KOPT-K1 (cell line): Measurements from ENCODE around the gene MAGEB10.
"Not testable (repeated sequence)": the region's sequence is repeated elsewhere in the genome, so short reads cannot be mapped to it uniquely, and the experiment has no call there.

Experiments used
- H3K27ac ChIP-seq: fragments of 200-600 bp; sonication (generic); 2 replicates; pipeline ENCODE4 v1.5.1; 2016; ENCODE audit warnings: antibody characterized with exemption, mild to moderate bottlenecking, low read depth, low read length; ENCODE audit not compliant: poor library complexity, severe bottlenecking
- H3K36me3 ChIP-seq: fragments of 200-600 bp; sonication (generic); 2 replicates; pipeline ENCODE4 v1.5.1; 2017; ENCODE audit warnings: antibody characterized with exemption, mild to moderate bottlenecking, low read length, moderate library complexity; ENCODE audit not compliant: insufficient read depth
- H3K9me3 ChIP-seq: fragments of 200-600 bp; sonication (generic); 2 replicates; pipeline ENCODE4 v1.5.1; 2017; ENCODE audit warnings: antibody characterized with exemption, low read length, mild to moderate bottlenecking; ENCODE audit not compliant: insufficient read depth, poor library complexity, severe bottlenecking

The MAGEB10 gene, protein sequence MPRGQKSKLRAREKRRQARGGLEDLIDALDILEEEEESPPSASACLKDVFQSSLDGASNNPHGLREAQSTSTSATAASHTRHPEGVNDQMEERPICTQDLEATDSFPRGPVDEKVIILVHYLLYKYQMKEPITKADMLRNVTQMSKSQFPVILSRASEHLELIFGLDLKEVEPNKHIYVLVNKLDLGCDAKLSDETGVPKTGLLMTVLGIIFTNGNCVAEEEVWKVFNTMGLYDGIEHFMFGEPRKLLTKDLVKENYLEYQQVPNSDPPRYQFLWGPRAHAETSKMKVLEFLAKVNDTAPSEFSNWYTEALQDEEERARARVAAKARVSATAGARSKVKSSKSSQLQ

DNA sequence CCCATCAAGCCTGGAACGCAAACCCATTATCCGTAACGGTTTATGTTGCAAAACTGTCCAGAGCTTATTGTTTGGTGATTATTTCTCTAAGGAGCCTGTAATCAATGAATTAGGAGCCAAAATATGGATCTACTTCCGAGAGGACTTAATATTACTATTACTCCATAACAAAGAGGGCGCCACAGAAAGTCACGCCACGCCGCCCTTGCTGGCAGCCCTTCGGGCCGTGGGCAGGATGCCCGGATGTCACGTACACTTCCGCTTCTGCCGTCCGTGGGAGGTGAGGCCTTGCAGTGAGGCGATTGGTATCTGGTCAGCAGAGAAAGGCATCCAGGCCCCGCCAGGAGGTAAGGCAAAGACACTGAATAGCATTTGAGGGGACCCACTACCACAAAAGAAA lies at the start of gene MAGEB10:
TSS of gene MAGEB10 (plus strand) at position 301 of the 400 bp plus-strand sequence. CDS start 13,317 bp downstream, outside the sequence.
- Histone ChIP-seq H3K27ac (no peak within 1 kb of the TSS), H3K36me3 (no peaks in the 10 kb centered on the region), H3K9me3 (no peaks in the 10 kb centered on the region)

- H3K36me3 ChIP-seq: no peaks in the 10 kb centered on the region
- H3K9me3 ChIP-seq: no peaks in the 10 kb centered on the region
- no peak overlapping the region for H3K27ac ChIP-seq
Observed at GRCh38 chrX:27765718-27766117, 42.1 kb upstream of the MAGEB10 start.

GRCh38 chrX:27767387-27767786 lies 40.4 kb upstream of the MAGEB10 start:
- Histone ChIP-seq H3K36me3 (no peaks in the 10 kb centered on the region), H3K9me3 (no peaks in the 10 kb centered on the region), H3K27ac (no peak overlapping the region)

- H3K27ac ChIP-seq: no peak overlapping the region
- no peaks in the 10 kb centered on the region for H3K36me3 ChIP-seq
- H3K9me3 ChIP-seq: no peaks in the 10 kb centered on the region
Observed at GRCh38 chrX:27775984-27776383, 31.8 kb upstream of the MAGEB10 start.

- Histone ChIP-seq H3K27ac (no peak overlapping the region), H3K36me3 (no peaks in the 10 kb centered on the region), H3K9me3 (no peaks in the 10 kb centered on the region)
Observed at GRCh38 chrX:27796640-27797257, 11.0 kb upstream of the MAGEB10 start.

GRCh38 chrX:27797575-27797974 lies 10.2 kb upstream of the MAGEB10 start:
- no peaks in the 10 kb centered on the region for H3K36me3 ChIP-seq
- no peak overlapping the region for H3K27ac ChIP-seq
- no peaks in the 10 kb centered on the region for H3K9me3 ChIP-seq

DNA sequence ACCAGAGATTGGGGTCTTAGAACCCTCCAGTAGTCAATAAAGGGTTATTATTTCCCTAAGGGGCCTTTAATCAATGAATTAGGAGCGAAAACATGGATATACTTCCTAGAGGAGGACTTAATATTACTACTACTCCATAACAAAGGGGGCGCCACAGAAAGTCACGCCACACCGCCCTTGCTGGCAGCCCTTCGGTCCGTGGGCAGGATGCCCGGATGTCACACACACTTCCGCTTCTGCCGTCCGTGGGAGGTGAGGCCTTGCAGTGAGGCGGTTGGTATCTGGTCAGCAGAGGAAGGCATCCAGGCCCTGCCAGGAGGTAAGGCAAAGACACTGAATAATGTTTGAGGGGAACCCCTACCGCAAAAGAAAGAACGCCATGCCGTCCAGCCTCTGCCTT lies 436 bp downstream of the MAGEB10 start:
- H3K9me3 ChIP-seq: no peaks in the 10 kb centered on the region
- H3K27ac ChIP-seq: no peak overlapping the region
- no peaks in the 10 kb centered on the region for H3K36me3 ChIP-seq

DNA sequence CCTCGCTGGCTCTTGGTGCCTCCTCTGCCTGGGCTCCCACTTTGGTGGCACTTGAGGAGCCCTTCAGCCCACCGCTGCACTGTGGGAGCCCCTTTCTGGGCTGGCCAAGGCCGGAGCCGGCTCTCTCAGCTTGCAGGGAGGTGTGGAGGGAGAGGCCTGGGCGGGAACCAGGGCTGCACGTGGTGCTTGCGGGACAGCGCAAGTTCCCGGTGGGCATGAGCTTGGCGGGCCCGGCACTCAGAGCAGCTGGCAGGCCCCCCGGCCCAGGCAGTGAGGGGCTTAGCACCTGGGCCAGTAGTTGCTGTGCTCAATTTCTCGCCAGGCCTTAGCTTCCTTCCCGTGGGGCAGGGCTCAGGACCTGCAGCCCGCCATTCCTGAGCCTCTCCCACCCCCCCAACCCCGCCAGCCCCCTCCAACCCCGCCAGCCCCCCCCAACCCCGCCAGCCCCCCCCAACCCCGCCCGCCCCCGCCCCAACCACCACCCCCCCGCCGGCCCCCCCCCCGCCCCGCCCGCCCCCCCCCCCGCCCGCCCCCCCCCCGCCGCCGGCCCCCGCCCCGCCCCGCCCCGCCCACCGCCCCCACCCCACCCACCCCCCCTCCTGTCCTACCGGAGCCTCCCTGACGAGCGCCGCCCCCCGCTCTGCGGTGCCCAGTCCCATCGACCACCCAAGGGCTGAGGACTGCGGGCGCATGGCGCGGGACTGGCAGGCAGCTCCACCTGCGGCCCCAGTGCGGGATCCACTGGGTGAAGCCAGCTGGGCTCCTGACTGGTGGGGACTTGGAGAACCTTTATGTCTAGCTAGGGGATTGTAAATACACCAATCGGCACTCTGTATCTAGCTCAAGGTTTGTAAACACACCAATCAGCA lies 1.4 kb downstream of the MAGEB10 start:
- not testable (repeated sequence) for H3K36me3 ChIP-seq, H3K27ac ChIP-seq, H3K9me3 ChIP-seq

DNA sequence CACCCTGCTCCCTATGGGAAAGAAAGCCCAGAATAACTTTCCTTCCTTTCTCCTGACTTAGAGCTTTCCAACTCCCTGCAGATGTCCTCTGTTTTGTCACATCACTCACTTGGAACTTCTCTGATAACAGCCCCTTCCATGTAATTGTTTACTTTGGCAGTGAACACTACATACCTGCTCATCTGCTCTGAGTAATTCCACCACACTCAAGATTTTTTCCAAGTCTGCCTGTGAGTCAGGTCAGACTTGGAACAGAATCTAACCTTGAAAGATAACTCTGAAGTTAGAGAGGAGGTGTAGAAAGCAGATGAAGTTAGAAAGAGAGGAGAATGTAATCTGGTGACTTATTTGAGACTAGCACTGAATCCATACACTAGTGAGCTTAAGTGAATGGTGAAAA lies 7.4 kb downstream of the MAGEB10 start:
- Histone ChIP-seq H3K27ac (no peak overlapping the region), H3K36me3 (no peaks in the 10 kb centered on the region), H3K9me3 (no peaks in the 10 kb centered on the region)

DNA sequence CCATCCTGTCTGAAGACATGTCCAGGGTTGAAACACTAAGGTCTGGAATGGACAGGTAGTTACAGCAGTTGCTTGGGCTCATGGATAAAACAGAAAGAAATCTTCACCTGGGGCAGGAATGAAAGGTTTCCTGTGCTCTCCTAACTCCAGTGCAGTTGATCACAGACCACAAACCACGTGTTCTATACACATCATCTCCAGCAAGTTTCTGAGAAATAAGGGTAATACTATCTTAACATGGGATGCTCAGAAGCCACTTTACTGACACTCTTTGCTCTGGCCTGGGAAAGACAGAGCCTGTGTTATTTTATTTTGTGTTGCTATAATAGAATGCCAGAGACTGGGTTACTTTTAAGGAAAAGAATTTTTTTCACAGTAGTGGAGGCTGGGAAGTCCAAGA lies 16.0 kb downstream of the MAGEB10 start:
- Histone ChIP-seq H3K36me3 (no peaks in the 10 kb centered on the region), H3K27ac (no peak overlapping the region), H3K9me3 (no peaks in the 10 kb centered on the region)

- H3K27ac ChIP-seq: no peak overlapping the region
- H3K9me3 ChIP-seq: no peaks in the 10 kb centered on the region
- no peaks in the 10 kb centered on the region for H3K36me3 ChIP-seq
Observed at GRCh38 chrX:27838185-27838584, 30.4 kb downstream of the MAGEB10 start.

DNA sequence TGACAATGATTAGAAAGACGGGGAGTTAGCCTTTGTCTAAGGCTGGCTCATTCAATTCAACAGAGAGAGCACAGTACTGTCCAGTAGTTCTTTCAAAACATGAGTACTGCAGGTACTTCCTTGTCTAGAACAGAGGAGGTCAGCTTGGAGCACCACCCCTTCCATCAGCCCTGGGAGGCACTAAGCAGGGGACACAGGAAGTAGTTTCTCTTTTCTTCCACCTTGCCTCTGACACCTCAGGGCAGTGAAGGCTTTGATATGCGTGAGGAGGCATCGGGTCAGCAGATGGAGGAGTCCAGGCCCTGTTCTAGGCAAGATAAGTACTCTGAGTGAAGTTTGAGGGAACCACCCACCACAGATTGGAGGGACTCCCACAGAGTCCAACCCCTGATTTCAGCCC lies 33.1 kb downstream of the MAGEB10 start:
- Histone ChIP-seq H3K9me3 (no peaks in the 10 kb centered on the region), H3K27ac (no peak overlapping the region), H3K36me3 (no peaks in the 10 kb centered on the region)

DNA sequence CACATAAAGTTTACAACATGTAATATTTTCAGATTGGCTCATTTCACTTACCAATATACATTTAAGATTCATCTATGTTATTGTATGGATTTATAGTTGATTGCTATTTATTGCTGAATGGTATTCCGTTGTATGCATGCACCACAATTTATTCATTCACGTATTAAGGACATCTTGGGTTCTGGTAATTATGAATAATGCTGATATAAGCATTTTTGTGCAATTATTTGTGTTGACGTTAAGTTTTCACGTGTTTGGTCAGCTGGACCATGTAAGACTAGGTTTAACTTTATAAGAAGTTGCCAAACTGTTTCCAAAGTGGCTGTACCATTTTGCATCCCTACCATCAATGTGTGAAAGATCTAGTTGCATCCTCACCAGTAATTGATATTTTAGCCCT lies 35.1 kb downstream of the MAGEB10 start:
- H3K27ac ChIP-seq: no peak overlapping the region
- H3K36me3 ChIP-seq: no peaks in the 10 kb centered on the region
- no peaks in the 10 kb centered on the region for H3K9me3 ChIP-seq

DNA sequence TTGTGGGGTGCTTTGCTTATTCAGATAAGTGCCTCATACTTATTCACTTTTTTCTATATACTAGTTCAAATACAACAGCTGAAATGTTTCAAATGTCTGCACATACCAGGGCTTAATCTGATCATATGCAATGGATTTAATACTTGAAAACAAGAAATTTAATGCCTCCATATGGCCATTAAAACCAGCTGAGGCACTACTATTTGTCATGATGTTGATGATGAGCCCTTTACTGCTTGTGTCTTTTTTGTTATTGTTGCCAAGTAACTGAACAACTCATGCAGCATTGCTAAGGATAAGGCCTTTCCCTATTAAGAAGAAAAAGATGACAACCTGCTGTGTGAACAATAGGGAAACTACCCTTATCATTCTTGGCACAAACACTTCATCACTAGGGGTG lies 52.5 kb downstream of the MAGEB10 start:
- no peaks in the 10 kb centered on the region for H3K9me3 ChIP-seq
- no peaks in the 10 kb centered on the region for H3K36me3 ChIP-seq
- no peak overlapping the region for H3K27ac ChIP-seq

DNA sequence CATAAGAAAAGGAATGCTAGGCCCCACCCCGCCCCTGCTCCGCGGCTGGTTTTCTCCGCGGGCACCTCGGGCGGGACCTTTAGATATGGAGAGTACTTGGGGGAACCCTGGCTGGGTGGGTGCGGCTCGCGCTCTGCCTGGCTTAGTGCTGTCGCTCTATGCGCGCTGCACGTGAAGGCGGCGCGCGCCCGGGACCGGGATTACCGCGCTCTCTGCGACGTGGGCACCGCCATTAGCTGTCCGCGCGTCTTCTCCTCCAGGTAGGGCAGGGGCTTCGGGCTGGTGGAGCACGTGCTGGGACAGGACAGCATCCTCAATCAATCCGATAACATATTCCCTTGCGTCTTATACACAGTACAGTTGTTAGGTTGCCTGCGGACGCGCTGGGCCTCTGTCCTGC lies 56.0 kb downstream of the MAGEB10 start:
- Histone ChIP-seq H3K36me3 (no peaks in the 10 kb centered on the region), H3K27ac (no peak overlapping the region), H3K9me3 (no peaks in the 10 kb centered on the region)
